GM10266 (cell line): ENCODE data around the gene CNTNAP1.

ENCODE experiments used
- DNase-seq: peaks from one replicate; pipeline ENCODE4 v3.0.0; 2012; ENCODE audit errors: extremely low spot score
- CTCF ChIP-seq: IDR thresholded peaks from 2 replicates; pipeline ENCODE4 v1.5.1; 2012; ENCODE audit warnings: mild to moderate bottlenecking, low read depth; ENCODE audit not compliant: control insufficient read depth, insufficient read depth; ENCODE audit errors: missing control alignments

The CNTNAP1 gene

DNA sequence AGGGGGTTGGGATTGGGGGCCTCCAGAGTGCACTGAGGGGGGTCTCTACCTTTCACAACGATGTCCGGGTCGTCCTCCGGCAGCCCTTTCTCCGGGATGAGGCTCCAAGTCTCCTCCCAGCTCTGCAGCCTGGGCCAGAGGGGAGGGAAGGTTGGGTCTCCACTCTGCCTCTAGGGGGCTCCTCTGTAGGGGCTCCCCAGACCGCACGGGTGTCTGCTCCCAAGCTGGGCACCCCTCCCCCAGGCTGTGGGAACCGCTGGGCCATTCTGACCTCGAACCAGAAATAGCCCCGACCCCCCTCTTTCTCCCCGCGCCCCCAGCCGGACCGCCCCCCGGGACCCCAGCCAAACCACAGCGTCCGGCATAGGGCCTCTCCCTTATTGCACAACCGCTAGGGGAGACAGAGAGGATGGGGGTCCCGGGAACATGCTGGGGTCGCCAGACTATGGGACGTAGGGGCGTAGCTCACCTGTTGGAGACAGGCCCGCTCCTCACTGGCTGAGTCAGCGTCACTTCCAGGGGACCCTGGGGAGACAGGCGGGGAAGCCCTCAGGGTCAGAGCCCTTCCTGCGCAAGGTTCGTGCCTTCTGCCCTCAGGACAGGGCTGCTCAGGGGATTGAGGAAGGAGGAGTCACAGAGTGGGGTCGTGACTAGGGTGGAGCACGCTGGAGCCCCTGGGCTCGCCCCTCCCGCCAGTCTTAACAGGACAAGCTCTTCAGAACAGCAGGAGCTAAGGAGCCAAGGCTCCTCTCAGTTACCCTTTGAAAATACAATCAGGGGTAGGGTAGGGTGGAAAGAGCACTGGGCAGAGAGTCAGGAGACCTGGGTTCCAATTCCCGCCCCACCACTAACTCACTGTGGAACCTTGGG lies 8.2 kb upstream of the CNTNAP1 start:
- DNase-seq, result peak; percentile 89
- TF ChIP-seq CTCF, result peak; percentile 64

- TF ChIP-seq CTCF, result no peak
- no peak for DNase-seq
Measured at GRCh38 chr17:42674755-42675347, 7.5 kb upstream of the CNTNAP1 start.

- TF ChIP-seq CTCF, result no peak
- no peak for DNase-seq
Measured at GRCh38 chr17:42675348-42675964, 6.9 kb upstream of the CNTNAP1 start.

DNA sequence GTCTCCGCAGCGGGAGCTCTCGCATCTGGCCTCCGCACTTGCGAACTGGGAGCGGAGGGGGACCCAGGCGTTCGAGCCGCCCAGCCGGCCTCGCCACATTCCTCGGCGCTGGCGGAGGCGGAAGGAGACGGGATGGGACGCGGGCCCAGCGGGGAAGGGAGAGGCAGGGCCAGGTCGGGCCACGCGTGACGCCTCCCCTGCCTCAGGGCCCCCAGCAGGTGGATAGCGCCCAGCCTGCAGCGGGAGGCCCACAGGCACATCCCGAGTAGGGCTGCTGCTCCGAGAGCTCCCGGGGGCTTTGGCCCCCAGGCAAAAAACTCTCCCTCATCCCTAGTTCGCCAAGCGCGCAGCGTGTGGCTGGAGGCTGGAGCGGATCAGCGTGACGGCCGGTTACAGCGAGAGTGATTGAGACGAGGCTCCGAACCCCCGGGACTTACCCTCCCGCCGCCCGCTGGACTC lies 6.3 kb upstream of the CNTNAP1 start:
- DNase-seq, result peak; percentile 47
- no peak for TF ChIP-seq CTCF

DNA sequence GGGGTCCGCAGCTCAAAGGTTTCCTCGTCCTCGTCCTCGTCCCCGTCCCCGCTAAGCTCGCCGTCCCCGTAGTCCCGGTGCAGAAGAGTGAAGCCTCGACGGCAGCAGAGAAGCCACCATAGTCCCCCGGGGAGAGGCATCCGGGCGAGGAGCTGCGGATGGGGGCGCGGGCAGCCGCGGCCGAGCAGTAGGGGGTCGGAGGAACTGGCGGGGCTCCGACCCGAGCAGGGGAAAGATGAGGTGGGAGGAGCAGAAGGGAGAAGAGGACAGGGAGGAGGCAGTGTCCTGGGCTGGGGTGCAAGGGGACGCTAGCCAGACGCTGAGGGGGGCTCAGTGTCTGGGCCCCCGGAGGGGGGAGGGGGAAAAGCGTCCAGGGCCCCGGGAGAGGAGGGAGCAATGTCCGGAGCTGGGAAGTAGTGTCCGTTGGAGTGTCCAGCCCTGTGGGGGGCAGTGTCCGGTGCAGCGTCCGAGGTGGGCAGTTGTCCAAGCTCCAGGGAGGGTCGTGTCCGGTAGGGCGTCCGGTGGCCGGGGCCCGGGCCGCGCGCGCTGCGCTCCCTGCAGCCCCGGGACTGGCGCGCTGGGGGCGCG lies 5.8 kb upstream of the CNTNAP1 start, which contains the start of gene PLEKHH3:
PLEKHH3 (minus strand) TSS at position 571 of the 588 bp plus-strand sequence; CDS start at position 140, 431 bp downstream.
- DNase-seq, result peak; percentile 50
- peak; percentile 17 for TF ChIP-seq CTCF

DNA sequence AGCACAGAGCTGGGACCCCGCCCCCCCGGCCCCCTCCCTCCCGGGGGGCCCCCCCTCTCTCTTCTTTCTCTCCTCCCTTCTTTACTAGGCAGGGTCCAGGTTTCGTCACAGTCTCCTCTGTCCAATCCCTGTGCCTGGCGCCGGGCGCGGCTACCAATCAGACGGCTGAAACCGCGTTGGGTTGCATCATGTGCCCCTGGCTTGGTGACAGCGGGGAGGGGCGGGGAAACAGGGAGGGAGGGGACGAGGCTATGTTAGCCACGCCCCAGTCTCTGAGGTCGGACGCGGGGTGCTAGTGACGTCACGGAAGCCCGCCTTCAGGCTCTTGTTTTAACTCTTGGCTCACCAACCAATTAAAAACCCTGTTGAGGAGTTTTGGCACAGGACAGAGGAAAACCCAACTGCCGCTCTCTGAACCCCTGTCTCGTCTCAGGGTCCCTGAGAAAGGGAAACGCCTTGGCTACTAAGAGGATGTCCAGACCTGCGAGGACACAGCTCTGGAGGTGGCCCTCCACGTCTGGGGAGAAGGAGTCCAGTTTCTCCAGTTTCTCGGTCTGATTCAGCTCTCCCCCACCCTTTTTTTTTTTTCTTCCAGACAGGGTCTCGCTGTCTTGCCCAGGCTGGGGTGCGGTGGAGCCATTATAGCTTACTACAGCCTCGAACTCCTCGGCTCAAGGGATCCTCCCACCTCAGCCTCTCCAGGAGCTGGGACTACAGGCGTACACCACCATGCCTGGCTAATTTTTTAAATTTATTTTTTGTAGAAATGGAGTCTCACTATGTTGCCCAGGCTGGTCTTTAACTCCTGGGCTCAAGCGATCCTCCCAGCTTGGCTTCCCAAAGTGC lies 5.1 kb upstream of the CNTNAP1 start:
- peak; percentile 100 for DNase-seq
- TF ChIP-seq CTCF, result no peak
